Fibroblast of lung (primary cell): Measurements from ENCODE around the gene CHD1L. TPM values are rescaled to one million over a fixed set of nuclear protein-coding genes. Genes with fewer than 3 reads are reported as not detected.
A peak's percentile ranks its signal among the peaks of the same experiment; 100 is the strongest.

ENCODE experiments used
- DNase-seq, 2 donors: peaks; one replicate each; pipeline versions ENCODE4 v3.0.0 to v3.0.0-alpha.2; 2010; ENCODE audit warnings: low read depth in 2 of 2
- H2AFZ ChIP-seq: 2 replicates; pipeline ENCODE4 v1.5.1; 2012; ENCODE audit warnings: low read length, control low read depth, inconsistent platforms
- H3K27ac ChIP-seq: 2 replicates; pipeline ENCODE4 v1.5.1; 2011; ENCODE audit warnings: low read length, control low read depth; ENCODE audit not compliant: insufficient read depth
- H3K27me3 ChIP-seq: 2 replicates; pipeline ENCODE4 v1.5.1; 2011; ENCODE audit warnings: mild to moderate bottlenecking, low read length; ENCODE audit not compliant: control insufficient read depth, insufficient read depth
- H3K36me3 ChIP-seq: 2 replicates; pipeline ENCODE4 v1.5.1; 2011; ENCODE audit warnings: low read length; ENCODE audit not compliant: control insufficient read depth, insufficient read depth
- H3K4me1 ChIP-seq: 2 replicates; pipeline ENCODE4 v1.5.1; 2011; ENCODE audit warnings: low read length; ENCODE audit not compliant: control insufficient read depth, insufficient read depth; ENCODE audit errors: extremely low read depth
- H3K4me2 ChIP-seq: 2 replicates; pipeline ENCODE4 v1.5.1; 2011; ENCODE audit warnings: low read length, control low read depth; ENCODE audit not compliant: insufficient read depth; ENCODE audit errors: extremely low read depth
- H3K4me3 ChIP-seq, 4 experiments: fragments of 200-600 bp in 1 of 4; sonication (generic) in 1 of 4; replicated peaks in 1 of 4; 2 replicates each; pipeline ENCODE4 v1.5.1; 2011 to 2016; ENCODE audit warnings: low read length in 4 of 4, low read depth in 3 of 4, mild to moderate bottlenecking in 3 of 4, control low read depth in 2 of 4, inconsistent platforms in 1 of 4, mixed read lengths in 1 of 4; ENCODE audit not compliant: insufficient read depth in 1 of 4; ENCODE audit errors: control extremely low read depth in 1 of 4
- H3K79me2 ChIP-seq: 2 replicates; pipeline ENCODE4 v1.5.1; 2012; ENCODE audit warnings: mild to moderate bottlenecking, low read length, inconsistent platforms; ENCODE audit not compliant: control insufficient read depth, insufficient read depth
- H3K9ac ChIP-seq: 2 replicates; pipeline ENCODE4 v1.5.1; 2011; ENCODE audit warnings: mild to moderate bottlenecking, low read length, control low read depth; ENCODE audit not compliant: insufficient read depth
- H3K9me3 ChIP-seq: 2 replicates; pipeline ENCODE4 v1.5.1; 2012; ENCODE audit warnings: low read depth, low read length; ENCODE audit not compliant: control insufficient read depth, insufficient read depth
- H4K20me1 ChIP-seq: 2 replicates; pipeline ENCODE4 v1.5.1; 2011; ENCODE audit warnings: low read length; ENCODE audit not compliant: control insufficient read depth, insufficient read depth; ENCODE audit errors: extremely low read depth
- CTCF ChIP-seq, 2 donors: IDR thresholded peaks in 1 of 2; conservative IDR thresholded peaks in 1 of 2; 1 replicate in 1 of 2; 2 replicates in 1 of 2; pipeline ENCODE4 v1.5.1; 2011 to 2012; ENCODE audit warnings: low read length in 2 of 2, control low read depth in 1 of 2, inconsistent platforms in 1 of 2, low read depth in 1 of 2, mild to moderate bottlenecking in 1 of 2
- EZH2 ChIP-seq: IDR thresholded peaks from 2 replicates; pipeline ENCODE4 v1.5.1; 2012; ENCODE audit warnings: low read length, control low read depth, mild to moderate bottlenecking; ENCODE audit errors: missing control alignments
- polyA plus RNA-seq, 2 donors: library from polyadenylated mRNA; depleted of rRNA in 1 of 2; stranded (reverse) in 1 of 2; unstranded in 1 of 2; fragments of >200 nt; gene quantifications; 2 replicates each; pipeline ENCODE4 v1.2.1, GENCODE V29; 2011 to 2012; ENCODE audit warnings: missing spikeins in 1 of 2
- total RNA-seq: library from RNA; depleted of rRNA; stranded (reverse); fragments of >200 nt; gene quantifications from 2 replicates; pipeline ENCODE4 v1.2.1, GENCODE V29; 2014

Gene CHD1L
- total and polyA plus RNA-seq, 2 donors (not counting 1 experiment from before 2014, with no cell fraction given): 35.5 to 36.0 TPM

DNA sequence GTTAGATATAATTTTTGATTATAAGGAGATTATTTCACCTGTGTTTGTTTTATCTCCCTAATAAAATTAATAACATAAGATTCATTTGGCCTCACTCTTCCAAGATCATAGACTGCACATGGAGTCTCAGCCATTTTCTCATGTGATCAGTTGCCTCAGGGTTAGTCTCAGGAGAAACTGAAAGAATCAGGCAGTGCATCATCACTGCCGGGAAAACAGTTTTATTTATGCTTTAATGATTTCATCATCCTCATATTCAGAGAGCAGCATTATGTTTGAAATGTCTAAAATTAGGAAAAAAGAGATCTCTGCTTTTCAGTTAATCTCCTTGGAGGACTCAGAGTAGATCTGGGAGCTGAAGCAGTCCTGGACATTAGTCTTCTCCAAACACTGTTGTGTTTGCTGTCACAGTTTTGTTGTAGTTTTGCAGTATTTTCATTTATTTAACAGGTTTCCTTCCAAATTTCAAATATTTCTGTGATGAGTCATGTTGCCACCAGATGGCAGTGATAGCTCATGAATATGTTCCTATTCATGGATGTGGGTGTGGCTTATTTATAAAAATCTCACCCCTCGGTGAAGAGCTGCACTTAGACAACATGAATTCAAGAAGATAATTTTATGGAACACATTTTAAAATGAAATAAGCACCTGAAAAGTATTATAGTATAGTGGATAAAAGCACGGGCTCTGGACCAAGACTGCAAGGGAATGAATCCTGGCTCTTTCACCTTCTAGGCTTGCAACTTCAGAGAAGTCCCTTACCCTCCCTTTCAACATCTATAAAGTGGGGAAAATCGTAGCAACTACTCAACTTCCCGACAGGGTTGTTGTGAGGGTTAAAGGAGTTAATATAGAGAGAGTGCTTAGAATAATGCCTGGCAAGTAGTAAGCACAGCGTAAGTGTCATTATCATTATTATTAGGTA, 31.2 kb downstream of the CHD1L start:
- H3K36me3 ChIP-seq: peaks cover 7% of the 10 kb centered on the region
- peak; percentile 79 to 93 for DNase-seq
- peak overlapping the region in 1 of 4 experiments; percentile 40 for H3K4me3 ChIP-seq
- TF ChIP-seq EZH2 (no peak), CTCF (conservative IDR thresholded peaks at IDR 0.05 in 1 of 2, IDR thresholded peaks at IDR 0.05 in 1 of 2; ENCODE audit: low read depth in 1 of 2, low read length in 2 of 2) (peak; percentile 10 to 27)
- H3K4me1 ChIP-seq: peaks cover 5% of the 10 kb centered on the region
- peak overlapping the region; percentile 15 for H2AFZ ChIP-seq
- H3K4me2 ChIP-seq: peak overlapping the region; percentile 25
- H3K79me2 ChIP-seq: no peaks in the 10 kb centered on the region
- H4K20me1 ChIP-seq: no peaks in the 10 kb centered on the region
- no peaks in the 10 kb centered on the region for H3K9me3 ChIP-seq
- H3K27me3 ChIP-seq: no peaks in the 10 kb centered on the region
- H3K9ac ChIP-seq: peak overlapping the region; percentile 3
- peak overlapping the region; percentile 60 for H3K27ac ChIP-seq

DNA sequence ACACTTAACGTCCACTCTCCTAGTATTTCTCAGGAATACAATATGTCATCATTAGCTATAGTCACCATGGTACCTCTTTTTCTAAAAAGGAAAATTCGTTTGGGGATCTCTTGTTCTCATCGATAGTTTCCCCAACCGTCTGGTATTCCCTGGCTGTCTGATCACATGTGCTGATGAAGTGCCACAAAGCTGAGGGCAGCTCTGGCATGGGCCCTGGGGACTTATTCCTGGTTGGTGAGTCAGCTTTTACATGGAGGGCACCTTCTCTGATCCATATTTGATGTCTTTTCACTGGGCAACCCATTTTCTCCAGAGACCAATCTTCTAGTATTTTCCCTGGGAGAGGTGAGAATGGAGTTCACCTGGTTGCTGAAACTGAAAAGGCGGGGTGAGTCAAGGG, 39.5 kb downstream of the CHD1L start:
- no peak overlapping the region for H3K9ac ChIP-seq
- H2AFZ ChIP-seq: no peak overlapping the region
- no peaks in the 10 kb centered on the region for H3K4me1 ChIP-seq
- H3K79me2 ChIP-seq: no peaks in the 10 kb centered on the region
- no peaks in the 10 kb centered on the region for H3K27me3 ChIP-seq
- DNase-seq: no peak
- H4K20me1 ChIP-seq: no peaks in the 10 kb centered on the region
- H3K9me3 ChIP-seq: no peaks in the 10 kb centered on the region
- H3K36me3 ChIP-seq: peaks cover 12% of the 10 kb centered on the region
- H3K4me3 ChIP-seq: no peak overlapping the region
- no peak overlapping the region for H3K4me2 ChIP-seq
- TF ChIP-seq CTCF (conservative IDR thresholded peaks at IDR 0.05 in 1 of 2, IDR thresholded peaks at IDR 0.05 in 1 of 2; ENCODE audit: low read depth in 1 of 2, low read length in 2 of 2) (no peak), EZH2 (no peak)
- H3K27ac ChIP-seq: no peak overlapping the region

DNA sequence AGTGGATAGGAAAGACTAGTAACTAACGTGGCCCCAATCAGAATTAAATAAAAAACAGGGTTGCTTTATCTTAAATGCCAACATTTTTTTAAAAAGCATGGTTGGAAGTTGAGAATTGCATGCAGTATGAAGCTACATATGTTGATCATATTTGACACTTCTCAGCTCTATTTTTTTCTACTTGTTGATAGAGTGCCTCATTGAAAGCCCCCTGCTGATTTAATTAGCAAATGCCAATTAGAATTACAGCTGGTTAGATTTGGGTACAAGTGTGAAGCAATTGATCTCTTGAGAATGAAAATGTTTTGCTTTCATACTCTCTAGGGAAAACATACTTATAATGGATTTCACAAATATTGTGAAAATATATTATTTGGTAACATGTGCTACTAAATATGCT, 40.5 kb downstream of the CHD1L start:
- no peak overlapping the region for H3K9ac ChIP-seq
- no peaks in the 10 kb centered on the region for H3K79me2 ChIP-seq
- no peak overlapping the region for H2AFZ ChIP-seq
- H3K4me2 ChIP-seq: no peak overlapping the region
- H3K36me3 ChIP-seq: peaks cover 10% of the 10 kb centered on the region
- H3K27me3 ChIP-seq: no peaks in the 10 kb centered on the region
- H4K20me1 ChIP-seq: no peaks in the 10 kb centered on the region
- H3K27ac ChIP-seq: no peak overlapping the region
- H3K9me3 ChIP-seq: no peaks in the 10 kb centered on the region
- H3K4me3 ChIP-seq: no peak overlapping the region
- no peak for DNase-seq
- H3K4me1 ChIP-seq: no peaks in the 10 kb centered on the region
- TF ChIP-seq EZH2 (no peak), CTCF (conservative IDR thresholded peaks at IDR 0.05 in 1 of 2, IDR thresholded peaks at IDR 0.05 in 1 of 2; ENCODE audit: low read depth in 1 of 2, low read length in 2 of 2) (no peak)
